Measurements from ENCODE around the gene C19orf81.
A peak's percentile ranks its signal among the peaks of the same experiment; 100 is the strongest.

Gene C19orf81

GRCh38 chr19:50702871-50703829 is 53.9 kb downstream of the C19orf81 start:
- Histone ChIP-seq H2BK5ac (ENCODE audit: low read depth, low read length, poor library complexity, severe bottlenecking) (no peak overlapping the region), H2BK120ac (ENCODE audit: low read depth, low read length) (no peak overlapping the region), H4K8ac (ENCODE audit: low read length) (no peak overlapping the region), H2AFZ (ENCODE audit: low read depth, low read length) (no peak overlapping the region), H4K91ac (ENCODE audit: low read length) (no peak overlapping the region), H3K9ac (ENCODE audit: low read length) (no peak overlapping the region), H3K4me2 (ENCODE audit: low read length, poor library complexity, severe bottlenecking) (no peak overlapping the region), H3K36me3 (ENCODE audit: control insufficient read depth in 1 of 2, insufficient read depth in 2 of 2, low read depth in 1 of 2, low read length in 2 of 2) (no peaks in the 10 kb centered on the region), H2BK12ac (ENCODE audit: low read length in 2 of 2) (no peak overlapping the region), H3K4me1 (ENCODE audit: control insufficient read depth, insufficient read depth, low read depth, low read length) (no peaks in the 10 kb centered on the region), H2AK5ac (ENCODE audit: low read length, severe bottlenecking) (no peak overlapping the region), H2BK15ac (ENCODE audit: low read depth, poor library complexity, severe bottlenecking) (no peak overlapping the region), H3K23ac (ENCODE audit: low read length in 2 of 2) (no peak overlapping the region), H3K9me3 (ENCODE audit: control insufficient read depth, low read length) (no peaks in the 10 kb centered on the region), H3K4ac (ENCODE audit: low read depth in 1 of 2, low read length in 2 of 2) (no peak overlapping the region), H3K27ac (ENCODE audit: low read length, poor library complexity, severe bottlenecking) (no peak overlapping the region), H3K18ac (ENCODE audit: low read depth in 1 of 2, low read length in 2 of 2) (no peak overlapping the region), H3K14ac (ENCODE audit: low read length in 2 of 2) (no peak overlapping the region), H3K79me1 (replicated peaks; ENCODE audit: low read length, poor library complexity, severe bottlenecking) (no peaks in the 10 kb centered on the region), H3K27me3 (ENCODE audit: control insufficient read depth in 1 of 2, insufficient read depth in 1 of 2, low read length in 2 of 2) (peaks cover 0 to 17% of the 10 kb centered on the region in 2 experiments), H3K4me3 (ENCODE audit: insufficient read depth in 1 of 2, low read depth in 1 of 2, low read length in 2 of 2) (no peak overlapping the region)
- 77% methylated on average over 43 of the region's 47 CpGs for WGBS
- DNase-seq = no peak

DNA sequence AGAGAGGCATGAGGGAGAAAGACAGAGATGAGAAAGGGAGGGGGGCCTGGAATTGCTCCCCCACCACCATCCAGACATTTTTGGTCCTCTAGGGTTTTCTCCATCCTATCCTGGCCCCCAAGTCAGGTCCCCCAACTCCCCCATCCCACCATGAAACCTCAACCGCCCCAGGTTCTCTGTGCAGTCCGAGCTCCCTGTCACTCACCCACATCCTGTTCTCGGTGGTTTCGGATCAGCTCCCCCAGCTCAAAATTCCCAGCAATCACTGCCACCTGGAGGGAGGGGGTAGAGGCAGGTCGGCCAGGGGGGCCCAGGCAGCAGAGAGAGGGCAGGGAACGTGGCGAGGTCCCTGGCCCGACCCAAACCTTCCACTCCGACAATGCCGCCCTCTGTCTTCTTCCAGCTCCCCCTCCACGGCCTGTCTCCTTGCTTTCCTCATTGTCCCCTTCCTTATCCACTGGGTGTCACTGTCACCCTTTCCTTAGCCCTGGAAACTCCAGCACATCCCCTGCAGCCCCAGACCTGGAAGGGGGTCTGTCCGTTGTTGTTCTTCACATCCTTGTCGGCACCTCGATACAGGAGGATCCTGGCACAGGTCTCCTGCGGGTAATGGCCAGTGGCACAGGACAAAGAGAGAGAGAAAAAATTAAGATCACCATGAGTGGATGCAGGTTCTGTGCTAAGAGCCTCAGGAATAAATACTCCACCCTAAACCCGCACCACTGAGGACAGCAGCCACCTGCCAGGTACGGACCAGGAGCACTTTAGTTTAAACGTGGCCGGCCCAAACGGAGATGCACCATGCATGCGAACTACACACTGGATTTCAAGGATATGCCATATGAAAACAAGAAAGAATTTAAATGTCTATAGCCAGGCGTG is 54.9 kb downstream of the C19orf81 start:
- no peak overlapping the region for H3K9ac ChIP-seq (ENCODE audit: low read length)
- no peak overlapping the region for H3K4ac ChIP-seq (ENCODE audit: low read depth in 1 of 2, low read length in 2 of 2)
- H2BK15ac ChIP-seq (ENCODE audit: low read depth, poor library complexity, severe bottlenecking) = no peak overlapping the region
- no peaks in the 10 kb centered on the region for H3K9me3 ChIP-seq (ENCODE audit: control insufficient read depth, low read length)
- no peaks in the 10 kb centered on the region for H3K36me3 ChIP-seq (ENCODE audit: control insufficient read depth in 1 of 2, insufficient read depth in 2 of 2, low read depth in 1 of 2, low read length in 2 of 2)
- H3K14ac ChIP-seq (ENCODE audit: low read length in 2 of 2) = no peak overlapping the region
- no peak overlapping the region for H4K91ac ChIP-seq (ENCODE audit: low read length)
- peaks cover 0 to 11% of the 10 kb centered on the region in 2 experiments for H3K27me3 ChIP-seq (ENCODE audit: control insufficient read depth in 1 of 2, insufficient read depth in 1 of 2, low read length in 2 of 2)
- no peak for DNase-seq
- no peak overlapping the region for H4K8ac ChIP-seq (ENCODE audit: low read length)
- H2BK5ac ChIP-seq (ENCODE audit: low read depth, low read length, poor library complexity, severe bottlenecking) = no peak overlapping the region
- H3K18ac ChIP-seq (ENCODE audit: low read depth in 1 of 2, low read length in 2 of 2) = no peak overlapping the region
- no peak overlapping the region for H2AK5ac ChIP-seq (ENCODE audit: low read length, severe bottlenecking)
- no peaks in the 10 kb centered on the region for H3K79me1 ChIP-seq (replicated peaks; ENCODE audit: low read length, poor library complexity, severe bottlenecking)
- no peak overlapping the region for H3K27ac ChIP-seq (ENCODE audit: low read length, poor library complexity, severe bottlenecking)
- no peak overlapping the region for H3K4me3 ChIP-seq (ENCODE audit: insufficient read depth in 1 of 2, low read depth in 1 of 2, low read length in 2 of 2)
- H3K4me2 ChIP-seq (ENCODE audit: low read length, poor library complexity, severe bottlenecking) = no peak overlapping the region
- no peak overlapping the region for H2BK120ac ChIP-seq (ENCODE audit: low read depth, low read length)
- no peak overlapping the region for H3K23ac ChIP-seq (ENCODE audit: low read length in 2 of 2)
- H3K4me1 ChIP-seq (ENCODE audit: control insufficient read depth, insufficient read depth, low read depth, low read length) = no peaks in the 10 kb centered on the region
- no peak overlapping the region for H2BK12ac ChIP-seq (ENCODE audit: low read length in 2 of 2)
- WGBS = 72% methylated on average over 21 of the region's 22 CpGs
- no peak overlapping the region for H2AFZ ChIP-seq (ENCODE audit: low read depth, low read length)

GRCh38 chr19:50705422-50706019 is 56.3 kb downstream of the C19orf81 start:
- peak; percentile 5 for DNase-seq
- H2AFZ ChIP-seq (ENCODE audit: low read depth, low read length) = no peak overlapping the region
- H3K27me3 ChIP-seq (ENCODE audit: control insufficient read depth in 1 of 2, insufficient read depth in 1 of 2, low read length in 2 of 2) = peaks cover 0 to 6% of the 10 kb centered on the region in 2 experiments
- H4K8ac ChIP-seq (ENCODE audit: low read length) = no peak overlapping the region
- H3K27ac ChIP-seq (ENCODE audit: low read length, poor library complexity, severe bottlenecking) = no peak overlapping the region
- H2AK5ac ChIP-seq (ENCODE audit: low read length, severe bottlenecking) = no peak overlapping the region
- H3K18ac ChIP-seq (ENCODE audit: low read depth in 1 of 2, low read length in 2 of 2) = no peak overlapping the region
- H3K9ac ChIP-seq (ENCODE audit: low read length) = no peak overlapping the region
- no peaks in the 10 kb centered on the region for H3K36me3 ChIP-seq (ENCODE audit: control insufficient read depth in 1 of 2, insufficient read depth in 2 of 2, low read depth in 1 of 2, low read length in 2 of 2)
- no peak overlapping the region for H2BK12ac ChIP-seq (ENCODE audit: low read length in 2 of 2)
- H3K4me1 ChIP-seq (ENCODE audit: control insufficient read depth, insufficient read depth, low read depth, low read length) = no peaks in the 10 kb centered on the region
- no peak overlapping the region for H3K4me2 ChIP-seq (ENCODE audit: low read length, poor library complexity, severe bottlenecking)
- H3K79me1 ChIP-seq (replicated peaks; ENCODE audit: low read length, poor library complexity, severe bottlenecking) = no peaks in the 10 kb centered on the region
- no peak overlapping the region for H4K91ac ChIP-seq (ENCODE audit: low read length)
- H2BK5ac ChIP-seq (ENCODE audit: low read depth, low read length, poor library complexity, severe bottlenecking) = no peak overlapping the region
- H3K4me3 ChIP-seq (ENCODE audit: insufficient read depth in 1 of 2, low read depth in 1 of 2, low read length in 2 of 2) = no peak overlapping the region
- H3K23ac ChIP-seq (ENCODE audit: low read length in 2 of 2) = no peak overlapping the region
- H2BK15ac ChIP-seq (ENCODE audit: low read depth, poor library complexity, severe bottlenecking) = no peak overlapping the region
- H3K9me3 ChIP-seq (ENCODE audit: control insufficient read depth, low read length) = no peaks in the 10 kb centered on the region
- H2BK120ac ChIP-seq (ENCODE audit: low read depth, low read length) = no peak overlapping the region
- WGBS = 69% methylated on average over 8 of the region's 9 CpGs
- no peak overlapping the region for H3K4ac ChIP-seq (ENCODE audit: low read depth in 1 of 2, low read length in 2 of 2)
- no peak overlapping the region for H3K14ac ChIP-seq (ENCODE audit: low read length in 2 of 2)

Data from mesenchymal stem cell (in vitro differentiated cells and primary cell).